B cell (primary cell): ENCODE data around the gene ST6GALNAC3.

ENCODE experiments used
- CTCF ChIP-seq: fragments of 200-600 bp; IDR thresholded peaks from one replicate; pipeline ENCODE4 v1.8.0; 2022; ENCODE audit warnings: antibody characterized with exemption, mild to moderate bottlenecking
- EZH2 ChIP-seq: IDR thresholded peaks from 2 replicates; pipeline ENCODE4 v1.6.1; 2012; ENCODE audit warnings: borderline replicate concordance, low read depth, mild to moderate bottlenecking, moderate library complexity, low read length; ENCODE audit not compliant: insufficient read depth, poor library complexity, severe bottlenecking

GRCh38 chr1:76289692-76290091 is 215.1 kb downstream of the ST6GALNAC3 start:
- no peak for TF ChIP-seq CTCF
- no peak for TF ChIP-seq EZH2
